Choroid plexus epithelial cell (primary cell): Measurements from ENCODE around the gene RIPOR3.

ENCODE experiments used
- DNase-seq: peaks from one replicate; pipeline ENCODE4 v3.0.0-alpha.2; 2010; ENCODE audit warnings: low read depth
- H3K4me3 ChIP-seq: 2 replicates; pipeline ENCODE4 v1.5.1; 2011; ENCODE audit warnings: low read depth, mild to moderate bottlenecking, control low read depth, low read length, moderate library complexity
- CTCF ChIP-seq: conservative IDR thresholded peaks from 2 replicates; pipeline ENCODE4 v1.5.1; 2011; ENCODE audit warnings: low read depth, mild to moderate bottlenecking, control low read depth, inconsistent platforms, low read length, moderate library complexity

Gene RIPOR3

GRCh38 chr20:50567860-50568548, 123.3 kb downstream of the RIPOR3 start:
- no peak for DNase-seq
- no peak for TF ChIP-seq CTCF
- H3K4me3 ChIP-seq, result no peak overlapping the region

- DNase-seq, result no peak
- no peak for TF ChIP-seq CTCF
- H3K4me3 ChIP-seq, result no peak overlapping the region
Observed at GRCh38 chr20:50565871-50566270, 125.5 kb downstream of the RIPOR3 start.

GRCh38 chr20:50565383-50565782, 126.0 kb downstream of the RIPOR3 start:
- no peak for DNase-seq
- TF ChIP-seq CTCF, result no peak
- H3K4me3 ChIP-seq, result no peak overlapping the region

GRCh38 chr20:50563133-50563944, 128.0 kb downstream of the RIPOR3 start:
- TF ChIP-seq CTCF, result no peak
- DNase-seq, result no peak
- H3K4me3 ChIP-seq, result no peak overlapping the region

- TF ChIP-seq CTCF, result no peak
- no peak for DNase-seq
- H3K4me3 ChIP-seq, result no peak overlapping the region
Observed at GRCh38 chr20:50562262-50562701, 129.1 kb downstream of the RIPOR3 start.

GRCh38 chr20:50561379-50562078, 129.8 kb downstream of the RIPOR3 start:
- peak; percentile 96 for DNase-seq
- no peak for TF ChIP-seq CTCF
- H3K4me3 ChIP-seq, result peak overlapping the region; percentile 9
